Dendritic cell treated with granulocyte-macrophage colony-stimulating factor and Interleukin-4, amounts not matched to agents 40 ng/mL and 50 ng/mL, for 4 days (primary cell): ENCODE results near the gene HGF.
"Not testable (repeated sequence)": the region's sequence is repeated elsewhere in the genome, so short reads cannot be mapped to it uniquely, and the experiment has no call there.

Experiments
- H3K27ac Mint-ChIP-seq: one replicate; pipeline ENCODE4 v1.8.0; 2022; ENCODE audit warnings: mild to moderate bottlenecking, mixed read lengths
- H3K27me3 Mint-ChIP-seq: one replicate; pipeline ENCODE4 v1.8.0; 2022; ENCODE audit warnings: mild to moderate bottlenecking, mixed read lengths
- H3K36me3 Mint-ChIP-seq: one replicate; pipeline ENCODE4 v1.8.0; 2022; ENCODE audit warnings: low read depth, mixed read lengths
- H3K4me1 Mint-ChIP-seq: one replicate; pipeline ENCODE4 v1.8.0; 2022; ENCODE audit warnings: low read depth, mixed read lengths
- H3K4me3 Mint-ChIP-seq: one replicate; pipeline ENCODE4 v1.8.0; 2022; ENCODE audit warnings: mild to moderate bottlenecking, moderate library complexity, mixed read lengths
- H3K9me3 Mint-ChIP-seq: one replicate; pipeline ENCODE4 v1.8.0; 2022; ENCODE audit warnings: mixed read lengths
- intact Hi-C: fragments of 100-400 bp; cut with micrococcal nuclease; formaldehyde crosslinking; loops from one replicate; pipeline ENCODE4 v1.15.0; 2022

The HGF gene

DNA sequence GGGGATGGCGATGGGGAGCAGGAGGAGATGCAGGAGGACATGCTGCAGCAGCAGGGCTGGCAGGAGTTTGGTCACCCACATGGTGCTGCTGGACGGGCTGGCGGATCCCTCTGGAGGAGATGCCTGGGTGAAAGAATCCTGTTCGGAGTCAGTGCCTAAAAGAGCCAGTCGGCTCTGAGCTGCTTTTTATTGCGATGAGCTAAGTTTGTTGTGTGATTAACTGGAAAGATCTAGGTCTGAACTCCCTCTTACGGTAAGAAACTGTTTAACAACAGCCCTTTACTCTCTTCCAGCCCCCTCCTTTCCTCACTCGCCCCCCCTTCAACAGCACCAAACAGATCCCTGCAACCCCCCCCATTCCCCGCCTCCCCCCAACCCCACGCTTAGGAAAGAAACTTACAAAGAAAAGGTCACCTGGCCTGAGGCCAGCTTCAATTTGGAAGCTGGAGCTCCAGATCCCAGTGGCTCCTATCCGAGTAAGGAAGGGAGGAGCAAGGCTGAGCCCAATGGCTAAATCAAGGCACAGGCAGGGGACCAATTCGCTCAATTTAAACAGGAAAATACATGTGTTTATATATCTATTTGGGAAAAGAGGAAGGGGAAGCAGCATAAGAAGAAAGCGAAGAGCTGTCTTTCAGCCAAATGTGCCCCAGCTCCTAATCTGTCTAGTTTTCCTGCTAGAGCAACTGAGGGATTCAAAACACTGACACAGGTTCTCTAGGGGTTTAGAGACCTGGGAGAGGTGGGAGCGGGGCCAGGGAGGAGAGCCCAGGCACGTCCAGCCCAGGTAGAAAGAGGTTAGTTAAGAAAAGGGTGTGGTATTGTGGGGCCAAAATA is at the start of gene HGF:
Gene HGF, minus strand, starts transcription at position 157 of the 837 bp plus-strand sequence. Its CDS starts 76 bp downstream, at position 81.
- Mint-ChIP-seq H3K27me3 (no peaks in the 10 kb centered on the region), H3K9me3 (no peaks in the 10 kb centered on the region), H3K4me3 (peak within 1 kb of the TSS; percentile 77), H3K36me3 (no peaks in the 10 kb centered on the region), H3K4me1 (peaks cover 56% of the 10 kb centered on the region), H3K27ac (peak within 1 kb of the TSS; percentile 93)
- intact Hi-C loops: no loop called here

DNA sequence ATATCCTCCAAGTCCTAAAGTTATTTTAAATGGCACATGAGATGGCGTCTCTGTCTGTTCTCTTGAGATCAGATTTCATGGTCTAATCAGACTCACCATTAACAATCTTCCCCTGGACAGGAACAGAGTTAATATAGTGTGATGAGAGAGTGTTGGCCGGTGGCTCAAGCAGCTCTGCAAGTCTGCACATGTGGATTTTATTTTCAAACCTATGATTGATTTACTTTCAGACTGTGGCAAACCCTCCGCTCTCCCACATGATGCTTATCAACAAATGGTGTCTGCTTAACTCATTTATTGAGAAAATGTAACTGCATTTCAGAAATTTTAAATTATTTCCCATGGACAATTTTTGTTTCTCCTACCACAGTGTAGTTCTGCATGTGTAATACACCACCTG is 46.5 kb upstream of the HGF start:
- Mint-ChIP-seq H3K27ac (no peak overlapping the region), H3K27me3 (no peaks in the 10 kb centered on the region), H3K36me3 (no peaks in the 10 kb centered on the region), H3K9me3 (no peaks in the 10 kb centered on the region), H3K4me1 (no peaks in the 10 kb centered on the region), H3K4me3 (no peak overlapping the region)
- intact Hi-C loops: no loop called here

- intact Hi-C loops: loop anchor here (5.0 kb wide), 1 partner anchor 34 kb away; no protein-coding TSS in a partner anchor
- H3K36me3 Mint-ChIP-seq: not testable (repeated sequence)
These were observed 43.1 kb upstream of the HGF start for GRCh38 chr7:81812866-81813476.

GRCh38 chr7:81811956-81812865 is 42.4 kb upstream of the HGF start:
- H3K4me1 Mint-ChIP-seq: peaks cover 13% of the 10 kb centered on the region
- no peak overlapping the region for H3K4me3 Mint-ChIP-seq
- no peaks in the 10 kb centered on the region for H3K36me3 Mint-ChIP-seq
- H3K27ac Mint-ChIP-seq: no peak overlapping the region
- no peaks in the 10 kb centered on the region for H3K9me3 Mint-ChIP-seq
- H3K27me3 Mint-ChIP-seq: no peaks in the 10 kb centered on the region
- intact Hi-C loops: loop anchor here (5.0 kb wide), 1 partner anchor 35 kb away; no protein-coding TSS in a partner anchor

More at GRCh38 chr7:81812866-81813476, 43.1 kb upstream of the HGF start:
- H3K27me3 Mint-ChIP-seq, H3K9me3 Mint-ChIP-seq, H3K27ac Mint-ChIP-seq, H3K4me3 Mint-ChIP-seq: not testable (repeated sequence)
- H3K4me1 Mint-ChIP-seq: peaks cover 13% of the 10 kb centered on the region

- Mint-ChIP-seq H3K9me3 (no peaks in the 10 kb centered on the region), H3K27me3 (no peaks in the 10 kb centered on the region), H3K4me3 (peak overlapping the region; percentile 17), H3K4me1 (peaks cover 16% of the 10 kb centered on the region), H3K27ac (peak overlapping the region; percentile 79), H3K36me3 (no peaks in the 10 kb centered on the region)
- intact Hi-C loops: loop anchor here (1.0 to 5.0 kb wide), 2 partner anchors 37 kb away; no protein-coding TSS in a partner anchor
These were observed 40.8 kb upstream of the HGF start for GRCh38 chr7:81810476-81811155.

DNA sequence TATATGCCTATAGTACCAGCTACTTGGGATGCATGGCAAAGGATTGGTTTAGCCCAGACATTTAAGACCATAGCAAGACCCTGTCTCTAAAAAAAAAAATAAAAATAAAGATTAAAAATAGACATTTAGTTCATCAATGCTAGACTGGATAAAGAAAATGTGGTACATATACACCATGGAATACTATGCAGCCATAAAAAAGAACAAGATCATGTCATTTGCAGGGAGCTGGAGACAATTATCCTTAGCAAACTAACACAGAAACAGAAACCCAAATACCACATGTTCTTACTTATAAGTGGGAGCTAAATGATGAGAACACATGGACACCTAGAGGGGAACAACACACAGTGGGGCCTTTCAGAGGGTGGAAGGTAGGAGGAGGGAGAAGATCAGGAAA is 38.5 kb upstream of the HGF start:
- H3K27me3 Mint-ChIP-seq, intact Hi-C loops, H3K9me3 Mint-ChIP-seq, H3K27ac Mint-ChIP-seq, H3K36me3 Mint-ChIP-seq, H3K4me3 Mint-ChIP-seq: not testable (repeated sequence)
- H3K4me1 Mint-ChIP-seq: peaks cover 18% of the 10 kb centered on the region

- Mint-ChIP-seq H3K4me1 (peaks cover 5% of the 10 kb centered on the region), H3K27ac (no peak overlapping the region), H3K27me3 (no peaks in the 10 kb centered on the region), H3K9me3 (no peaks in the 10 kb centered on the region), H3K4me3 (no peak overlapping the region), H3K36me3 (no peaks in the 10 kb centered on the region)
- intact Hi-C loops: no loop called here
These were observed 33.4 kb upstream of the HGF start for GRCh38 chr7:81803267-81803666.

GRCh38 chr7:81802251-81802650 is 32.4 kb upstream of the HGF start:
- intact Hi-C loops: no loop called here
- Mint-ChIP-seq H3K27me3 (no peaks in the 10 kb centered on the region), H3K4me1 (peaks cover 5% of the 10 kb centered on the region), H3K36me3 (no peaks in the 10 kb centered on the region), H3K9me3 (no peaks in the 10 kb centered on the region), H3K27ac (no peak overlapping the region), H3K4me3 (no peak overlapping the region)

GRCh38 chr7:81801532-81801931 is 31.7 kb upstream of the HGF start:
- H3K36me3 Mint-ChIP-seq: no peaks in the 10 kb centered on the region
- no peaks in the 10 kb centered on the region for H3K27me3 Mint-ChIP-seq
- no peak overlapping the region for H3K4me3 Mint-ChIP-seq
- H3K9me3 Mint-ChIP-seq: no peaks in the 10 kb centered on the region
- intact Hi-C loops: no loop called here
- H3K27ac Mint-ChIP-seq: no peak overlapping the region
- H3K4me1 Mint-ChIP-seq: peaks cover 5% of the 10 kb centered on the region

DNA sequence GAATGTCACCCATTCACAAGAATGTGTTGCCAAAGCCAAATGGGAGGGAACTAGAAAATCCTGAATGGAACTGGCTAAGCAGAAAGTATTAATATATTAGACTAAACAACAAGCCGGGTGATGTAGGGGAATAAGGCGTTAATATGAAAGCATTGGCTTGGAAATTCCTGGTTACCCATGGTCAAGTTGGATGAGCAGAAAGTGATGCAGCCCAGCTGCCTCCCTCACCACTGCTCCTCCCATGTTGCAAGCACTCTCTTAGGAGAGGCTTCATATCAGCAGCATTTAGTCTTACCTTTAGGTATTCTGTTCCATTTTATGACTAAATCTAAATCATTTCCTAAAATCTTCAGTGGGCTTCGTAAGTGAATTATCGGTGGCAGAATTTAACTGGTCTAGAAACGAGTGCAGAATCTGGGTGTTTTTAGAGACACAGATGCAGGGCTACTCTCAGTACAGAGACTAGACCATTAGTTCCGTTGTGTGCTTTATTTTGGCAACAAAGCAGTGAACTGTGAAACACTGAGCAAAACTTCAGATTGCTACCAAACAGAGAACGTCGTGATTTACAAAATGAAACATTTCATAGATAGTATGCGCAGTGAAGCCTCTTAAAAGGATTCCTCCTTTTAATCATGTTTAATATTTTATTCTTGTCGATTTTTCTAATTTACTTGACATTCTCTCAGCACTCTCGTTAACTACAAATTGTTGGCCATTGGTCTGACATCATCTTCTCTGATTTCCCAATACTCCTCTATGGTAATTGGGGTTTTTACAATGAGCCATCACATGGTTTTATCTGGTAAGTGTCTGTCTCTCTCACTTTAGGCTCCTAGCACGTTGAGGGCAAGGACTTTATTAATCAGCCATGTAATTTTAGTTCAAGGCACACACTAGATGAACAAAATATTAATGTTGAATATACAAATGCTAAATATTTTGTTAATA is 22.0 kb upstream of the HGF start:
- Mint-ChIP-seq H3K4me1 (peaks cover 23% of the 10 kb centered on the region), H3K4me3 (no peak overlapping the region), H3K27me3 (no peaks in the 10 kb centered on the region), H3K27ac (no peak overlapping the region), H3K9me3 (no peaks in the 10 kb centered on the region), H3K36me3 (no peaks in the 10 kb centered on the region)
- intact Hi-C loops: no loop called here

- Mint-ChIP-seq H3K9me3 (no peaks in the 10 kb centered on the region), H3K27ac (no peak overlapping the region), H3K4me3 (no peak overlapping the region), H3K36me3 (no peaks in the 10 kb centered on the region), H3K27me3 (no peaks in the 10 kb centered on the region), H3K4me1 (peaks cover 23% of the 10 kb centered on the region)
- intact Hi-C loops: no loop called here
These were observed 20.8 kb upstream of the HGF start for GRCh38 chr7:81790686-81791085.

GRCh38 chr7:81790120-81790500 is 20.3 kb upstream of the HGF start:
- intact Hi-C loops: no loop called here
- Mint-ChIP-seq H3K4me3 (no peak overlapping the region), H3K9me3 (no peaks in the 10 kb centered on the region), H3K27ac (no peak overlapping the region), H3K36me3 (no peaks in the 10 kb centered on the region), H3K27me3 (no peaks in the 10 kb centered on the region), H3K4me1 (peaks cover 23% of the 10 kb centered on the region)
